GM18517 (cell line): Measurements from ENCODE around the gene PTPRM.

ENCODE experiments used
- ATAC-seq: cut with Tn5 transposase; IDR thresholded peaks from one replicate; pipeline ENCODE4 v1.9.1; 2021; ENCODE audit warnings: mild to moderate bottlenecking, moderate library complexity; ENCODE audit not compliant: unreplicated experiment

The PTPRM gene

GRCh38 chr18:8080092-8080491, 513.0 kb downstream of the PTPRM start:
- no peak for ATAC-seq

GRCh38 chr18:8081267-8081666, 514.2 kb downstream of the PTPRM start:
- no peak for ATAC-seq

- ATAC-seq, result no peak
Measured at GRCh38 chr18:8081872-8082553, 514.9 kb downstream of the PTPRM start.

- no peak for ATAC-seq
Measured at GRCh38 chr18:8084160-8084559, 517.0 kb downstream of the PTPRM start.

- no peak for ATAC-seq
Measured at GRCh38 chr18:8088626-8089025, 521.5 kb downstream of the PTPRM start.

- no peak for ATAC-seq
Measured at GRCh38 chr18:8091035-8091434, 523.9 kb downstream of the PTPRM start.

GRCh38 chr18:8095947-8096570, 528.9 kb downstream of the PTPRM start:
- ATAC-seq, result no peak

GRCh38 chr18:8097399-8097798, 530.3 kb downstream of the PTPRM start:
- no peak for ATAC-seq

GRCh38 chr18:8097927-8098326, 530.8 kb downstream of the PTPRM start:
- ATAC-seq, result no peak

- no peak for ATAC-seq
Measured at GRCh38 chr18:8106603-8107002, 539.5 kb downstream of the PTPRM start.

GRCh38 chr18:8107426-8107825, 540.3 kb downstream of the PTPRM start:
- ATAC-seq, result no peak

GRCh38 chr18:8114480-8114879, 547.4 kb downstream of the PTPRM start:
- no peak for ATAC-seq

GRCh38 chr18:8116341-8117005, 549.4 kb downstream of the PTPRM start:
- ATAC-seq, result no peak

- no peak for ATAC-seq
Measured at GRCh38 chr18:8117006-8117371, 549.9 kb downstream of the PTPRM start.

- ATAC-seq, result no peak
Measured at GRCh38 chr18:8121101-8121500, 554.0 kb downstream of the PTPRM start.

GRCh38 chr18:8121942-8122480, 554.9 kb downstream of the PTPRM start:
- ATAC-seq, result no peak

GRCh38 chr18:8124232-8125146, 557.4 kb downstream of the PTPRM start:
- ATAC-seq, result no peak

GRCh38 chr18:8130096-8130495, 563.0 kb downstream of the PTPRM start:
- ATAC-seq, result no peak

GRCh38 chr18:8133032-8133431, 565.9 kb downstream of the PTPRM start:
- ATAC-seq, result no peak

- ATAC-seq, result no peak
Measured at GRCh38 chr18:8133888-8134287, 566.8 kb downstream of the PTPRM start.

GRCh38 chr18:8139127-8139527, 572.0 kb downstream of the PTPRM start:
- no peak for ATAC-seq
